ENCODE results near the gene LRFN2.

DNA sequence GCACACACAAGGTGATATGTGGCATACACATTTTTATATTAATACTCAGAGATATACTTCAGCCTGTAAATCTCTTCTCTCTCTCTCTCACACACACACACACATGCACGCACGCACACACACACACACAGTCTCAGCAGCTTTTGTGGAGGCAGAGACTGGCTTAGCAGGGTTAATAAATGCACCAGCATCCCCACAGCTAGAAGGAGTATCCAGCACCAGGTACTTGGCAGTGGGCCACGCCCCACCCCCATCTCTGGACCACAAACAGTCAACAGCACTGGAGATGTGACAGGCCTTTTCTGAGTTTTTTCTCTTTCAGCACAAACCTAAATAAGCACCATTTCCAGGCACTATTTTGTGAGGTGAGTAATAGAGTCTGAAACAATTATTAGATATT is 47.3 kb upstream of the LRFN2 start:
- TF ChIP-seq, protein P1, sequence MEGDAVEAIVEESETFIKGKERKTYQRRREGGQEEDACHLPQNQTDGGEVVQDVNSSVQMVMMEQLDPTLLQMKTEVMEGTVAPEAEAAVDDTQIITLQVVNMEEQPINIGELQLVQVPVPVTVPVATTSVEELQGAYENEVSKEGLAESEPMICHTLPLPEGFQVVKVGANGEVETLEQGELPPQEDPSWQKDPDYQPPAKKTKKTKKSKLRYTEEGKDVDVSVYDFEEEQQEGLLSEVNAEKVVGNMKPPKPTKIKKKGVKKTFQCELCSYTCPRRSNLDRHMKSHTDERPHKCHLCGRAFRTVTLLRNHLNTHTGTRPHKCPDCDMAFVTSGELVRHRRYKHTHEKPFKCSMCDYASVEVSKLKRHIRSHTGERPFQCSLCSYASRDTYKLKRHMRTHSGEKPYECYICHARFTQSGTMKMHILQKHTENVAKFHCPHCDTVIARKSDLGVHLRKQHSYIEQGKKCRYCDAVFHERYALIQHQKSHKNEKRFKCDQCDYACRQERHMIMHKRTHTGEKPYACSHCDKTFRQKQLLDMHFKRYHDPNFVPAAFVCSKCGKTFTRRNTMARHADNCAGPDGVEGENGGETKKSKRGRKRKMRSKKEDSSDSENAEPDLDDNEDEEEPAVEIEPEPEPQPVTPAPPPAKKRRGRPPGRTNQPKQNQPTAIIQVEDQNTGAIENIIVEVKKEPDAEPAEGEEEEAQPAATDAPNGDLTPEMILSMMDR (IDR thresholded peaks at IDR 0.05): no peak
- TF ChIP-seq EZH2 (IDR thresholded peaks at IDR 0.05; ENCODE audit: borderline replicate concordance, insufficient read depth, low read depth, low read length, poor library complexity, severe bottlenecking): no peak
